Esophagus muscularis mucosa (tissue), 4 donors: ENCODE results near the gene TOGARAM2. TPM values are rescaled to one million over a fixed set of nuclear protein-coding genes. Genes with fewer than 3 reads are reported as not detected.

ENCODE experiments used
- DNase-seq: peaks from one replicate; pipeline ENCODE4 v3.0.0-alpha.2; 2017; ENCODE audit errors: extremely low spot score
- H3K27ac ChIP-seq, 4 donors: fragments of 200-600 bp; sonication (generic); replicated peaks in 1 of 4; 1 replicate in 3 of 4; 2 replicates in 1 of 4; pipeline ENCODE4 v1.5.1; 2016 to 2019; ENCODE audit warnings: mild to moderate bottlenecking in 1 of 4
- H3K27me3 ChIP-seq, 4 donors: fragments of 200-600 bp; sonication (generic); one replicate each; pipeline versions ENCODE4 v1.5.1 to v1.6.0; 2016 to 2019
- H3K36me3 ChIP-seq, 4 donors: fragments of 200-600 bp; sonication (generic); one replicate each; pipeline ENCODE4 v1.5.1; 2016 to 2019
- H3K4me1 ChIP-seq, 4 donors: fragments of 200-600 bp; sonication (generic); one replicate each; pipeline ENCODE4 v1.5.1; 2016 to 2019
- H3K4me3 ChIP-seq, 4 donors: fragments of 200-600 bp; sonication (generic); 1 replicate in 2 of 4; 2 replicates in 2 of 4; pipeline ENCODE4 v1.5.1; 2016 to 2019; ENCODE audit warnings: mild to moderate bottlenecking in 4 of 4, moderate library complexity in 1 of 4
- H3K9me3 ChIP-seq, 4 donors: fragments of 200-600 bp; sonication (generic); 1 replicate in 3 of 4; 2 replicates in 1 of 4; pipeline ENCODE4 v1.5.1; 2016 to 2019
- CTCF ChIP-seq, 3 experiments: fragments of 200-600 bp in 2 of 3; fragments of 450-650 bp in 1 of 3; sonication (generic) in 2 of 3; IDR thresholded peaks; one replicate each; pipeline ENCODE4 v1.5.1; 2017 to 2019; ENCODE audit warnings: antibody characterized with exemption in 3 of 3, mild to moderate bottlenecking in 2 of 3, moderate library complexity in 1 of 3
- EP300 ChIP-seq: sonication (generic); formaldehyde crosslinking; IDR thresholded peaks from one replicate; pipeline ENCODE4 v1.6.1; 2017; ENCODE audit warnings: antibody characterized with exemption
- POLR2A ChIP-seq: fragments of 450-650 bp; IDR thresholded peaks from one replicate; pipeline ENCODE4 v1.6.1; 2017; ENCODE audit warnings: antibody characterized with exemption, moderate library complexity, mild to moderate bottlenecking, low read depth
- POLR2AphosphoS5 ChIP-seq, 2 donors: sonication (generic); formaldehyde crosslinking; IDR thresholded peaks; one replicate each; pipeline ENCODE4 v1.6.1; 2017; ENCODE audit warnings: antibody characterized with exemption in 2 of 2
- WGBS: methylation state at CpG from one replicate; pipeline ENCODE4 v1.1.5; 2018; 5-methylcytosine and 5-hydroxymethylcytosine counted together
- intact Hi-C: fragments of 100-400 bp; cut with DNase I; formaldehyde crosslinking; loops from one replicate; pipeline ENCODE4 v1.15.1; 2023
- total RNA-seq, 4 donors: library from RNA; depleted of rRNA; stranded (reverse); fragments of >200 nt; gene quantifications; one replicate each; pipeline versions ENCODE4 v1.1.0 to v1.2.1, GENCODE V29; 2016

The TOGARAM2 gene
- total RNA-seq, 4 donors from 2014 or later = 0.57 to 0.99 (median 0.77) TPM

GRCh38 chr2:29053670-29054400, 72.7 kb downstream of the TOGARAM2 start:
- intact Hi-C loops = no loop called here
- 59% methylated on average over 5 of the region's 5 CpGs for WGBS

GRCh38 chr2:29054430-29054829, 73.3 kb downstream of the TOGARAM2 start:
- intact Hi-C loops = no loop called here
- no peak for DNase-seq
- WGBS = 82% methylated on average over 7 of the region's 7 CpGs

More at GRCh38 chr2:29053670-29054400, 72.7 kb downstream of the TOGARAM2 start:
- Histone ChIP-seq H3K4me3 (no peak overlapping the region), H3K27me3 (no peaks in the 10 kb centered on the region), H3K9me3 (no peaks in the 10 kb centered on the region), H3K4me1 (peaks cover 0 to 8% (median 0%) of the 10 kb centered on the region in 4 donors), H3K36me3 (no peaks in the 10 kb centered on the region), H3K27ac (no peak overlapping the region)
- DNase-seq = no peak
- TF ChIP-seq POLR2AphosphoS5 (IDR thresholded peaks at IDR 0.05) = no peak
- no peak for TF ChIP-seq EP300
- no peak for TF ChIP-seq CTCF (IDR thresholded peaks at IDR 0.05)
- no peak for TF ChIP-seq POLR2A

GRCh38 chr2:29055601-29056000, 74.5 kb downstream of the TOGARAM2 start:
- Histone ChIP-seq H3K4me1 (peaks cover 0 to 8% (median 0%) of the 10 kb centered on the region in 4 donors), H3K36me3 (no peaks in the 10 kb centered on the region), H3K27ac (no peak overlapping the region), H3K27me3 (no peaks in the 10 kb centered on the region), H3K4me3 (no peak overlapping the region), H3K9me3 (no peaks in the 10 kb centered on the region)
- DNase-seq = no peak
- WGBS = 100% methylated on average over 1 of the region's 1 CpG
- intact Hi-C loops = no loop called here
- no peak for TF ChIP-seq EP300
- TF ChIP-seq POLR2A = no peak
- no peak for TF ChIP-seq CTCF (IDR thresholded peaks at IDR 0.05)
- no peak for TF ChIP-seq POLR2AphosphoS5 (IDR thresholded peaks at IDR 0.05)

More at GRCh38 chr2:29054430-29054829, 73.3 kb downstream of the TOGARAM2 start:
- no peak overlapping the region for H3K4me3 ChIP-seq
- TF ChIP-seq POLR2A = no peak
- no peak for TF ChIP-seq POLR2AphosphoS5 (IDR thresholded peaks at IDR 0.05)
- TF ChIP-seq CTCF (IDR thresholded peaks at IDR 0.05) = no peak
- no peak for TF ChIP-seq EP300
- H3K9me3 ChIP-seq = no peaks in the 10 kb centered on the region
- no peaks in the 10 kb centered on the region for H3K27me3 ChIP-seq
- no peaks in the 10 kb centered on the region for H3K36me3 ChIP-seq
- H3K27ac ChIP-seq = no peak overlapping the region
- H3K4me1 ChIP-seq = peaks cover 0 to 8% (median 0%) of the 10 kb centered on the region in 4 donors

- Histone ChIP-seq H3K27ac (no peak overlapping the region), H3K36me3 (no peaks in the 10 kb centered on the region), H3K4me1 (peaks cover 0 to 8% (median 0%) of the 10 kb centered on the region in 4 donors), H3K9me3 (no peaks in the 10 kb centered on the region), H3K4me3 (no peak overlapping the region), H3K27me3 (no peaks in the 10 kb centered on the region)
- no peak for DNase-seq
- intact Hi-C loops = no loop called here
- 90% methylated on average over 5 of the region's 5 CpGs for WGBS
- TF ChIP-seq CTCF (IDR thresholded peaks at IDR 0.05) (no peak), POLR2A (no peak), EP300 (no peak), POLR2AphosphoS5 (IDR thresholded peaks at IDR 0.05) (no peak)
Observed at GRCh38 chr2:29056452-29056851, 75.4 kb downstream of the TOGARAM2 start.
